CD14-positive monocyte (primary cell): ENCODE measurements around the gene VSTM2B. TPM values are rescaled to one million over a fixed set of nuclear protein-coding genes. Genes with fewer than 3 reads are reported as not detected.

Experiments
- DNase-seq, 3 donors: peaks; one replicate each; pipeline ENCODE4 v3.0.0-alpha.2; 2011 to 2022
- H2AFZ ChIP-seq: 2 replicates; pipeline ENCODE4 v1.6.0; 2012; ENCODE audit warnings: mild to moderate bottlenecking, low read depth, low read length, inconsistent platforms; ENCODE audit not compliant: insufficient read depth, poor library complexity, severe bottlenecking
- H3K27ac ChIP-seq, 2 donors: 1 replicate in 1 of 2; 2 replicates in 1 of 2; pipeline ENCODE4 v1.5.1; 2012 to 2013; ENCODE audit warnings: low read length in 2 of 2, control low read depth in 1 of 2, inconsistent platforms in 1 of 2, low read depth in 1 of 2, mild to moderate bottlenecking in 1 of 2
- H3K27me3 ChIP-seq, 2 donors: one replicate each; pipeline versions ENCODE4 v1.6.0 to v1.6.1; 2011 to 2013; ENCODE audit warnings: low read length in 2 of 2; ENCODE audit not compliant: control insufficient read depth in 2 of 2, insufficient read depth in 2 of 2
- H3K36me3 ChIP-seq, 2 donors: replicated peaks in 1 of 2; 1 replicate in 1 of 2; 2 replicates in 1 of 2; pipeline versions ENCODE4 v1.5.1 to v1.6.1; 2012 to 2013; ENCODE audit warnings: low read length in 2 of 2, control low read depth in 1 of 2, inconsistent platforms in 1 of 2, mild to moderate bottlenecking in 1 of 2; ENCODE audit not compliant: insufficient read depth in 2 of 2, control insufficient read depth in 1 of 2
- H3K4me1 ChIP-seq, 2 donors: 1 replicate in 1 of 2; 2 replicates in 1 of 2; pipeline versions ENCODE4 v1.5.1 to v1.6.1; 2012 to 2013; ENCODE audit warnings: low read length in 2 of 2, control low read depth in 1 of 2, inconsistent platforms in 1 of 2, mild to moderate bottlenecking in 1 of 2, moderate library complexity in 1 of 2; ENCODE audit not compliant: insufficient read depth in 2 of 2, control insufficient read depth in 1 of 2
- H3K4me2 ChIP-seq: replicated peaks from 2 replicates; pipeline ENCODE3; 2012; ENCODE audit warnings: low read length, moderate library complexity, mild to moderate bottlenecking; ENCODE audit not compliant: poor library complexity, severe bottlenecking; ENCODE audit errors: extremely low read depth
- H3K4me3 ChIP-seq, 3 experiments: fragments of 200-600 bp in 1 of 3; sonication (generic) in 1 of 3; replicated peaks in 1 of 3; 1 replicate in 2 of 3; 2 replicates in 1 of 3; pipeline ENCODE4 v1.5.1; 2011 to 2013; ENCODE audit warnings: low read length in 3 of 3, mild to moderate bottlenecking in 3 of 3, control low read depth in 2 of 3, low read depth in 2 of 3, inconsistent platforms in 1 of 3, moderate library complexity in 1 of 3
- H3K79me2 ChIP-seq: 2 replicates; pipeline ENCODE4 v1.6.0; 2012; ENCODE audit warnings: mild to moderate bottlenecking, control low read depth, inconsistent platforms, low read length, moderate library complexity; ENCODE audit not compliant: insufficient read depth
- H3K9ac ChIP-seq: 2 replicates; pipeline ENCODE4 v1.6.0; 2017; ENCODE audit warnings: low read length, mild to moderate bottlenecking; ENCODE audit not compliant: insufficient read depth, poor library complexity, severe bottlenecking
- H3K9me3 ChIP-seq, 2 donors: replicated peaks in 1 of 2; 1 replicate in 1 of 2; 2 replicates in 1 of 2; pipeline versions ENCODE4 v1.5.1 to v1.6.1; 2012 to 2013; ENCODE audit warnings: low read length in 2 of 2, control low read depth in 1 of 2; ENCODE audit not compliant: control insufficient read depth in 1 of 2, insufficient read depth in 1 of 2
- H4K20me1 ChIP-seq: 2 replicates; pipeline ENCODE4 v1.6.0; 2012; ENCODE audit warnings: mild to moderate bottlenecking, low read length, control low read depth, moderate library complexity; ENCODE audit not compliant: insufficient read depth
- H3K27ac Mint-ChIP-seq, 7 donors: one replicate each; pipeline ENCODE4 v1.8.0; 2020; ENCODE audit warnings: mild to moderate bottlenecking in 7 of 7, mixed read lengths in 7 of 7, moderate library complexity in 6 of 7, inconsistent platforms in 2 of 7
- H3K27me3 Mint-ChIP-seq, 3 donors: one replicate each; pipeline ENCODE4 v1.8.0; 2021 to 2022; ENCODE audit warnings: low read depth in 3 of 3, mild to moderate bottlenecking in 3 of 3, mixed read lengths in 3 of 3, moderate library complexity in 3 of 3, inconsistent platforms in 1 of 3
- H3K36me3 Mint-ChIP-seq, 2 donors: one replicate each; pipeline ENCODE4 v1.8.0; 2020; ENCODE audit warnings: mixed read lengths in 2 of 2, inconsistent platforms in 1 of 2, mild to moderate bottlenecking in 1 of 2
- H3K4me1 Mint-ChIP-seq: one replicate; pipeline ENCODE4 v1.8.0; 2020; ENCODE audit warnings: mild to moderate bottlenecking, mixed read lengths
- H3K4me3 Mint-ChIP-seq, 2 donors: one replicate each; pipeline ENCODE4 v1.8.0; 2020; ENCODE audit warnings: mild to moderate bottlenecking in 2 of 2, mixed read lengths in 2 of 2, moderate library complexity in 1 of 2
- H3K9me3 Mint-ChIP-seq, 7 donors: one replicate each; pipeline ENCODE4 v1.8.0; 2020 to 2022; ENCODE audit warnings: mixed read lengths in 7 of 7, mild to moderate bottlenecking in 6 of 7, moderate library complexity in 6 of 7, inconsistent platforms in 2 of 7
- WGBS: methylation state at CpG from one replicate; pipeline ENCODE4 v1.1.5; 2013; ENCODE audit warnings: missing lambda C conversion rate; ENCODE audit not compliant: insufficient coverage; 5-methylcytosine and 5-hydroxymethylcytosine counted together
- intact Hi-C, 2 donors: fragments of 100-400 bp; cut with micrococcal nuclease; formaldehyde crosslinking; loops; one replicate each; pipeline versions ENCODE4 v1.15.0 to v1.15.1; 2023
- polyA plus RNA-seq, 3 donors: library from polyadenylated mRNA; depleted of rRNA in 1 of 3; unstranded in 2 of 3; stranded (reverse) in 1 of 3; fragments of 300-500 nt in 2 of 3; fragments of >200 nt in 1 of 3; fragmentation: Illumina TruSeq in 2 of 3; gene quantifications; 1 replicate in 2 of 3; 2 replicates in 1 of 3; pipeline ENCODE4 v1.2.3, GENCODE V29; 2012 to 2021
- TF ChIP-seq, protein P1 (sequence below): fragments of 200-600 bp; IDR thresholded peaks from one replicate; pipeline ENCODE4 v1.8.0; 2022; ENCODE audit warnings: antibody characterized with exemption, mild to moderate bottlenecking

VSTM2B gene
- polyA plus RNA-seq, 3 donors = not detected

DNA sequence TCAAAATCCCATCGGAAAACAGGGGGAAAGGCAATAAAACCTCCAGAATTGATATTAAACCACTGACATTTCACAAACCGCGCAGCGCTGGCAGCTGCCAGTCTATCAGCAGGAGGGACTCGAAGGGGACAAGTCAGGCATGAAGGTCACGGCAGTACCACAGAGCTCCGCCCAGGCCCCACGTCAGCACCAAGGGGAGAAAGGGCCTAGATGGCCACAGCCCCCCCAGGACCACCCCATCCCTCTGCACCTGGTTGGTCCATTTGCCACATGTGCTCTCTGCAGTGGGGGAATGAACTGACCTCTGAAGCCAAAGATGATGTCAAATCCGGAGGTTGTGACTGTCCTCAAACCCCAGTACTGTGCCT lies 9.5 kb upstream of the VSTM2B start:
- intact Hi-C loops = no loop called here
- Histone ChIP-seq H3K27me3 (no peaks in the 10 kb centered on the region), H3K4me2 (no peak overlapping the region), H3K4me3 (no peak overlapping the region), H3K79me2 (no peaks in the 10 kb centered on the region), H3K27ac (no peak overlapping the region), H4K20me1 (no peaks in the 10 kb centered on the region), H3K9ac (no peak overlapping the region), H3K9me3 (no peaks in the 10 kb centered on the region), H3K36me3 (no peaks in the 10 kb centered on the region), H2AFZ (no peak overlapping the region), H3K4me1 (no peaks in the 10 kb centered on the region)
- TF ChIP-seq, protein P1, sequence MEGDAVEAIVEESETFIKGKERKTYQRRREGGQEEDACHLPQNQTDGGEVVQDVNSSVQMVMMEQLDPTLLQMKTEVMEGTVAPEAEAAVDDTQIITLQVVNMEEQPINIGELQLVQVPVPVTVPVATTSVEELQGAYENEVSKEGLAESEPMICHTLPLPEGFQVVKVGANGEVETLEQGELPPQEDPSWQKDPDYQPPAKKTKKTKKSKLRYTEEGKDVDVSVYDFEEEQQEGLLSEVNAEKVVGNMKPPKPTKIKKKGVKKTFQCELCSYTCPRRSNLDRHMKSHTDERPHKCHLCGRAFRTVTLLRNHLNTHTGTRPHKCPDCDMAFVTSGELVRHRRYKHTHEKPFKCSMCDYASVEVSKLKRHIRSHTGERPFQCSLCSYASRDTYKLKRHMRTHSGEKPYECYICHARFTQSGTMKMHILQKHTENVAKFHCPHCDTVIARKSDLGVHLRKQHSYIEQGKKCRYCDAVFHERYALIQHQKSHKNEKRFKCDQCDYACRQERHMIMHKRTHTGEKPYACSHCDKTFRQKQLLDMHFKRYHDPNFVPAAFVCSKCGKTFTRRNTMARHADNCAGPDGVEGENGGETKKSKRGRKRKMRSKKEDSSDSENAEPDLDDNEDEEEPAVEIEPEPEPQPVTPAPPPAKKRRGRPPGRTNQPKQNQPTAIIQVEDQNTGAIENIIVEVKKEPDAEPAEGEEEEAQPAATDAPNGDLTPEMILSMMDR = no peak
- no peak for DNase-seq
- Mint-ChIP-seq H3K9me3 (no peaks in the 10 kb centered on the region), H3K36me3 (no peaks in the 10 kb centered on the region), H3K4me3 (no peak overlapping the region), H3K27ac (no peak overlapping the region), H3K27me3 (peaks cover 3 to 12% (median 11%) of the 10 kb centered on the region in 3 donors), H3K4me1 (no peaks in the 10 kb centered on the region)
- 90% methylated on average over 6 of the region's 9 CpGs for WGBS

DNA sequence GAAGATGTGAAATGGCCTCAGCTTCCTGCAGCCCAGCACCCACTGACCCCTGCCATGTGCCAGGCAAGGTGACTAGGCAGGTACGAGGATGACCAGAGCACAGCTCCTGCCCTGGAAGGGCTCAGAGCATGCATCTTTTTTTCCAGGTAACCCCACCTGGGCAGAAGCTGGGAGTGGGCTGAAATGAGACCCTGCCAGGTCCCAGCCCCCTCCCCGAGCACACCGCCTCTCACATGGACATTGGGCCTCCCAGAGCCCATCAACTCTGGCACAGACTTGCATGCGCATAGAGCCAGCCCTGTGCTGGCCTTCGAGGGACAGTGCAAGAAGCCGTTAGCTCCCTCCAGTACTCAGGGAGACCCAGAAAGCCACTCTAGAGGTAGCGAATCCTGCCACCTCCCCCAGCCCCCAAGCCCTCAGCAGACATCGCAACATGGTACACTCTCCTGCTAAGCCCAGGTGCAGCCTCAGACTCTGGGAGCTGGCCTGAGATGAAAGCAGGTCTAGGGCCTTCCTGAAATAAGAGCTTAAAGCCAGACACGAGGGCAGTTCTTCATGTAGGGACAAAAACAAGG lies 8.9 kb upstream of the VSTM2B start:
- 79% methylated on average over 9 of the region's 9 CpGs for WGBS
- no peaks in the 10 kb centered on the region for H3K27me3 ChIP-seq
- H3K4me1 Mint-ChIP-seq = no peaks in the 10 kb centered on the region
- no peak for DNase-seq
- H4K20me1 ChIP-seq = no peaks in the 10 kb centered on the region
- H3K4me1 ChIP-seq = no peaks in the 10 kb centered on the region
- no peaks in the 10 kb centered on the region for H3K9me3 Mint-ChIP-seq
- no peaks in the 10 kb centered on the region for H3K79me2 ChIP-seq
- no peak overlapping the region for H3K27ac ChIP-seq
- no peak overlapping the region for H3K4me2 ChIP-seq
- no peaks in the 10 kb centered on the region for H3K9me3 ChIP-seq
- TF ChIP-seq, protein P1 = no peak
- H3K27me3 Mint-ChIP-seq = peaks cover 3 to 15% (median 7%) of the 10 kb centered on the region in 3 donors
- intact Hi-C loops = no loop called here
- no peaks in the 10 kb centered on the region for H3K36me3 ChIP-seq
- no peak overlapping the region for H2AFZ ChIP-seq
- H3K4me3 Mint-ChIP-seq = no peak overlapping the region
- H3K4me3 ChIP-seq = no peak overlapping the region
- no peak overlapping the region for H3K27ac Mint-ChIP-seq
- no peaks in the 10 kb centered on the region for H3K36me3 Mint-ChIP-seq
- no peak overlapping the region for H3K9ac ChIP-seq
